Gastrocnemius medialis (tissue), 4 donors: ENCODE results near the gene HS3ST6.

Experiments used
- POLR2A ChIP-seq, 2 donors: fragments of 450-650 bp; IDR thresholded peaks; one replicate each; pipeline ENCODE4 v1.6.1; 2017; ENCODE audit warnings: antibody characterized with exemption in 2 of 2, mild to moderate bottlenecking in 2 of 2, moderate library complexity in 2 of 2
- TF ChIP-seq, protein P1 (sequence below), 5 experiments: fragments of 450-650 bp in 3 of 5; fragments of 200-600 bp in 2 of 5; sonication (generic) in 2 of 5; IDR thresholded peaks in 4 of 5; conservative IDR thresholded peaks in 1 of 5; 1 replicate in 4 of 5; 2 replicates in 1 of 5; pipeline ENCODE4 v1.5.1; 2016 to 2019; ENCODE audit warnings: antibody characterized with exemption in 5 of 5, mild to moderate bottlenecking in 3 of 5, moderate library complexity in 3 of 5

DNA sequence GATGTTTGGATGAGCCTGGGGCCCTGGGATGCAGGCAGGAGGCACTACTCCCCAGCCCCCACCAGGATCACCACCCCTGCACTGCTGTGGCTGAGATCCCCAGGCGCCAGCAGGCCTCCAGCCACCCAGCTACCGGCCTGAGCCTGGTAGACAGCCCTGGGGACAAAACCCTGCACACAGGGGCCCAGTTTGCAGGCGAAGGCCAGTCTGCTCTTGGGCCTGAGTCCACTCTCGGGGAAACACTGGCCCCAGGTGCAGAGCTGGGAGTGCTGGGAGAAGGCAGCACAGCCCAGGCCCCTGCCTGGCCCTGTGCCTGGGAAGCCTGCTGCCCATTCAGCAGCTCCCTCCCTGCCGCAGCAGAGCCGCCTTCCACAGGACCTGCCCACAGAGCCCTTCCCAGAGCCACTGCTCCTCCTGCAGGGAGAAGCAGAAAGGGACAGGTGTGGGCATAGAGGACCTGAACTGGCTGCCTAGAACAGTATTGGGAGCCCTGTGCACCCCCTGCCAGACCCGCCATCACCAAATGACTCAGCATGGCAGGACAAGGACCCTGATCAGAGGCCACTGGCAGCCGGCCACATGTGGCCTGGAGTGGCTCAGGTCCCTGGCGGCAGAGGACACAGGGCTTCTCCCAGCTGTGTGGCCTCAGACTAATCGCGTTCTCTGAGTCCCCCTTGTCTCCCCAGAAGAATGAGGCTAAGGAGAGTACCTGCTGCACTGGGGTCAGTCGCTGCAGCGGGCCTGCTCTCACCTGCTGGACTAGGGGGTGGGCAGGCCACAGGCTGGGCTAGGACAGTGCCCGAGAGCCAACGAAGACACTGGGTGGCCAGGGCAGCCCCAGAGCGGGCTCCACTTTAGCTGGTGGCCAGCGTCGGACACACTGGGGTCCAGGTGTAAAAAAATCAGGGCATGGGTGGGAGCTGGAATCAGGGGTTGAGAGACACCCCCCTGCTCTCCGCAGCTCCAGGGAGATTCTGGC lies 14.1 kb upstream of the HS3ST6 start:
- TF ChIP-seq, protein P1, sequence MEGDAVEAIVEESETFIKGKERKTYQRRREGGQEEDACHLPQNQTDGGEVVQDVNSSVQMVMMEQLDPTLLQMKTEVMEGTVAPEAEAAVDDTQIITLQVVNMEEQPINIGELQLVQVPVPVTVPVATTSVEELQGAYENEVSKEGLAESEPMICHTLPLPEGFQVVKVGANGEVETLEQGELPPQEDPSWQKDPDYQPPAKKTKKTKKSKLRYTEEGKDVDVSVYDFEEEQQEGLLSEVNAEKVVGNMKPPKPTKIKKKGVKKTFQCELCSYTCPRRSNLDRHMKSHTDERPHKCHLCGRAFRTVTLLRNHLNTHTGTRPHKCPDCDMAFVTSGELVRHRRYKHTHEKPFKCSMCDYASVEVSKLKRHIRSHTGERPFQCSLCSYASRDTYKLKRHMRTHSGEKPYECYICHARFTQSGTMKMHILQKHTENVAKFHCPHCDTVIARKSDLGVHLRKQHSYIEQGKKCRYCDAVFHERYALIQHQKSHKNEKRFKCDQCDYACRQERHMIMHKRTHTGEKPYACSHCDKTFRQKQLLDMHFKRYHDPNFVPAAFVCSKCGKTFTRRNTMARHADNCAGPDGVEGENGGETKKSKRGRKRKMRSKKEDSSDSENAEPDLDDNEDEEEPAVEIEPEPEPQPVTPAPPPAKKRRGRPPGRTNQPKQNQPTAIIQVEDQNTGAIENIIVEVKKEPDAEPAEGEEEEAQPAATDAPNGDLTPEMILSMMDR (IDR thresholded peaks at IDR 0.05 in 4 of 5, conservative IDR thresholded peaks at IDR 0.05 in 1 of 5) = no peak
- peak in 1 of 2 donors; percentile 4 for TF ChIP-seq POLR2A (IDR thresholded peaks at IDR 0.05)
